KOPT-K1 (cell line): ENCODE results near the gene EPHA1.

ENCODE experiments used
- H3K27ac ChIP-seq: fragments of 200-600 bp; sonication (generic); 2 replicates; pipeline ENCODE4 v1.5.1; 2016; ENCODE audit warnings: antibody characterized with exemption, mild to moderate bottlenecking, low read depth, low read length; ENCODE audit not compliant: poor library complexity, severe bottlenecking
- H3K36me3 ChIP-seq: fragments of 200-600 bp; sonication (generic); 2 replicates; pipeline ENCODE4 v1.5.1; 2017; ENCODE audit warnings: antibody characterized with exemption, mild to moderate bottlenecking, low read length, moderate library complexity; ENCODE audit not compliant: insufficient read depth
- H3K9me3 ChIP-seq: fragments of 200-600 bp; sonication (generic); 2 replicates; pipeline ENCODE4 v1.5.1; 2017; ENCODE audit warnings: antibody characterized with exemption, low read length, mild to moderate bottlenecking; ENCODE audit not compliant: insufficient read depth, poor library complexity, severe bottlenecking

Gene EPHA1

DNA sequence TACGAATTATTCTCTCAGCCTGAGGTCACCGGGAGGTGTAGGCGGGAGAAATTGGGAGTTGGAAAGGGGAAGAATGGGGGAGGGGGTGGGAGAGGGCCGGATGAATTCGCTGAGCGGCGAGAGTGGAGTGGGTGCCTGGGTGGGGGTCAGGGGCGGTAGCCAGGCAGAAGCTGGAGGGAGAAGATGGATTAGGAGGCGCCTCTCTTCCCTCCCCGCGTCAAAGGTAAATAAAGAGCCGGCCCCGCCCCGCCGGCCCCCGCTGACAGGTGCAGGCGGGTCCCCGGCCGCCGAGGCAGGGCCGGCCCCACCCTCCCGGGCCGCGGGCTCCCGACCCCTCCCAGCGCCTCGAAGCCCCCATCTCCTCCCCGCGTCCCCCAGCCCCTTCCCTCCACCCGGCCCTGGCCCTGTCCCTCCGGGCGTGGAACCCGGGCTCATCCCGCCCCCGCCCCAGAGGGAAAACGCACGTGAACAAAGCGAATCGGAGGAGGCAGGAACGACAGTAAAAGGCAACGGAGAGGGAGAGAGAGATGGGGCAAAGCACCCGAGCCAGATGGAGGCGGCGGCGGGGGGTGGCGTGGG, 47.0 kb downstream of the EPHA1 start:
- Histone ChIP-seq H3K9me3 (no peaks in the 10 kb centered on the region), H3K36me3 (no peaks in the 10 kb centered on the region), H3K27ac (no peak overlapping the region)

DNA sequence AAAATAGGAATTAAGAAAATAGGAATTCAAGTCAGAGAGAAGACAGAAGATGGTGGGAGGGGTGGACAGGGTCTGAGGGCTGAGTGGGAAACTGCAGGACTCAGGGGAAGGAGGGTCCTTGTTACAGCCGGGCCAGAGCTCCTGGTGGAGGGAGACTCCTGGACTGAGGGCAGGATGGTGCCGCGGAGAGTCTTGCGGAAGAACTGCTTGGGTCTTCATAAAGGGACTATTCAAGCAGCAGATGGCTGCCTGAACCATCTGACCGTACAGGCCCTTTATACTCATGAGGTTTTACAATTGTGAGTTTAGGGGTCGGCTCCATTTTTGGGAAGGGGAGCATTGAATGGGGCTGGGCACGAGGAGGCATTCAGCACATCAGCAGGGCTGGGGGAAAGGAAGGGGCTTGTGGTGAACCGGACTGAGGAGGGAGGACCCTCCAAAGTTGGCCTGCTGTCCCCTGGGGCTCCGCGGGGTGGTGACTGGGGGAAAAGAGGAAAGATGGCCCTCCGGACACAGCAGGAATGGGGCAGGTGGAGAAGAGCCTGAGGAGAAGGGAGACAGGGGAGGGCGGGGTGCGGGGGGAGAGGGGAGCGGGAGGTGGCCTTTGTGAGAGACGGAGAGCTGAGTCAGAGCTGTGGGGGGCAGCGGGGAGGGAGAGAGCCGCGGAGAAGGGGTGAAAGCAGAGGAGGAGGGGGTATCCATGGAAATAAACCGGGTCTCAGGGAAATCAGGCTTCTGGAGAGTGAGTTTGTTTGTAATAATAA, 47.7 kb downstream of the EPHA1 start:
- H3K36me3 ChIP-seq: no peaks in the 10 kb centered on the region
- no peaks in the 10 kb centered on the region for H3K9me3 ChIP-seq
- no peak overlapping the region for H3K27ac ChIP-seq

GRCh38 chr7:143359771-143360353, 48.8 kb downstream of the EPHA1 start:
- H3K9me3 ChIP-seq: no peaks in the 10 kb centered on the region
- no peaks in the 10 kb centered on the region for H3K36me3 ChIP-seq
- no peak overlapping the region for H3K27ac ChIP-seq

- H3K27ac ChIP-seq: no peak overlapping the region
- H3K9me3 ChIP-seq: no peaks in the 10 kb centered on the region
- no peaks in the 10 kb centered on the region for H3K36me3 ChIP-seq
These were observed 50.0 kb downstream of the EPHA1 start for GRCh38 chr7:143358626-143359025.

DNA sequence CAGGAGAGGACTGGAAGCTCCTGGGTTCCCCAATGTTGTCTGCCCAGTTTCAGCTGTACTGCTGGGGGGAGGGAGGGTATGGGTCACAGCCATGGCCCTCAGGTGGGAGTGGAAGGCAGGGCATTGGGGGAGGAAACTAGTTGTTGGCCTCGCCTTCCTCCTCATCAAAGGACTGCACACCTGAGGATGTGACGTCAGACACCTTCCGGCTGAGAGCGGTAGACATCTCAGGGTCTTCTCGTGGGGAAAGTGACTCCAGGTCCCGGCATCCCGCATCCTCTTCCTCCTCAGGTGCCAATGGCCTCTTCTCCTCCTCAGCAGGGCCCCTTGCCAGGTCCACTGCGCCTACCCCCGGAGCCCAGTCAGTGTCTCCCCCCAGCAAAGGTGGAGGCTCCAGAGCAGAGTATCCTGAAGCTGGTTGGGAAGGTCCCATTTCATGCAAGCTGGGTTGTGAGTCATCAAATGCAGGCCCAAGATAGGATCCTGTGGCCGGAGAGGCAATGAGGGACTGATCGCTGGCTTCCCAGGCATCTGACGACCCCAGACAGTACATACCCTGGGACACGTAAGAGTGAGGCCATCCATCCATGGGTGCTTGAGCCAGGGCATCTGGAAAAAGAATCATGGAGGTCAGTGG, 52.1 kb downstream of the EPHA1 start:
- no peaks in the 10 kb centered on the region for H3K36me3 ChIP-seq
- no peaks in the 10 kb centered on the region for H3K9me3 ChIP-seq
- no peak overlapping the region for H3K27ac ChIP-seq

DNA sequence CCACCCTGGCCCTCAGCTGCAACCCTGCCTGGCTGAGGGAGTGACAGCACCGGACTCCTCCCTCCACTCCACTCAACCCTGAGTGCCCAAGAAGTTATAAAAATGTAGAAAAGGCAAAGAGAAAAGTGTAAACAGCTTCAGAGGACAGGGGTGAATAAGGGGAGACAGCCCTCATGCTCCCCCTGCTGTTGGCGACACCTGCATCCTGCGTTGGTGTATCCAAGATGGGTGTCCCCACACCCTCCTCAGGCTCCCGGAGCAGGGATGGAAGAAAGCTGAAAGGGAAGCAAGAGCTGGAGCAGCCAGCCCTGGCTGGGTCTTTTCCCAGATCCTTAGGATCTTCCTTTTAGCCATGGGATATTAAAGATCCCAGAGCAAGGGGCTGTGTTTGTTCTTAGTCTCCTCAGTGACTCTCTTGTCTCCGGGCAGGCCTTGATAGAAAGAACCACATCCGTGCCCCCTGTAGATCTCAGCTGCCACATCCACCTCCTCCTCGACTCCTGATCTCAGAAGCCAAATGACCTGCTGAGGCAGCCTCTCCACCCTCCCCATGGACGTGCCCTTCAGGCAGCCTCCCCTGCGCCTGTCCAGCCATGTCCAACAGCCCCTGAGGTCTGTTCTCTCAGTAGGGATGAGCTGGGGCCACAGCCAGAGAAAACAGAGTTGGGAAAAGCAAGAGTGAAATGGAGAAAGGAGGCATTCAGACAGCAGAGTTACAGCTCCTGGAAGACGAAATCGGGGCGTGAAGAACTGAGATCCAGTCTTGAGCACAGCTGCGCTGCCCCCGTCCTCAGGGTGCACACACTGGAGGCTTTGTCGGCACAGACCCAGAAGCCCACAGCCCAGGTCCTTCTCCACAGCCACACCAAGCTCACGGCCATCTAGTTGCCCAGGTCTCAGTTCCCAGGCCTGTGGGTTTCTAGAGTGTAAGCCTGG, 52.9 kb downstream of the EPHA1 start:
- no peaks in the 10 kb centered on the region for H3K9me3 ChIP-seq

DNA sequence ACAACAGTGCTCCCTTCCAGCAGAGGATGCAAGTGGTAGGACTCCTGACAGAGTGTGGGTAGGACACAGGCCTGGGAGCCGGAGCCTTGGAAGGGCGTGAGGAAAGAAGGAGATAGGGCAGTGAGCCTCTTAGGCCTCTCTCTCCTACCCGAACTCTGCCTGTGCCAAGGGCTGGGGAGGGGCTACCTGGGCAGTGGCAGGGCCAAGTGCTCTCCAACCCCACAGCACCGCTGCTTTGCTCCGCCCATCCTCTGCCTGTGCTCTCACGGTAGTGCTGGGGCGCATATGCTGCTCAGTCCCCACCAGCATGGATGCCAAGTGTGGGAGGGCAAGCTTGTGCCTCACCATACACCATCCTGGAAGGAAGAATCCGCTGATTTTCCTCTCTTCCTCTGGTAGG, 53.7 kb downstream of the EPHA1 start:
- no peaks in the 10 kb centered on the region for H3K9me3 ChIP-seq
- H3K36me3 ChIP-seq: no peaks in the 10 kb centered on the region
- no peak overlapping the region for H3K27ac ChIP-seq

More for the DNA sequence above, 52.9 kb downstream of the EPHA1 start:
- no peaks in the 10 kb centered on the region for H3K36me3 ChIP-seq
- no peak overlapping the region for H3K27ac ChIP-seq

DNA sequence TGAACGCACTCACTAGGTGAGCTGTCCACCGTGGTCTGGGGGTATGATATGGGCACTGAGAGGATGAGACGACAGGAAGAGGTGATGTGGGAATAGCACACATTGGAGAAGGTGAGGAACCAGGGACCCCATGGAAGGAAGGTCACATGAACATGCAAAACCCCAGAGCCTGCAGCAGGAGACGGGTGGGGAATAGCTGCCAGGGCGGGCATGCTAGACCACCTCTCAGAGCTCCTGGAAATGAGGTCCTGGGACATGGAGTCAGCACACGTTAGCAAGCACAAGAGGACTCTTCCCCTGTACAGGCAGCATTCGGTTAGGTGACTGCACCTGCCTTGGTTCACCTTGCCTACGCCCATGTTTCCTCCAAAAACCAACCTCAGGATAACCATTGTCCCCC, 54.3 kb downstream of the EPHA1 start:
- no peak overlapping the region for H3K27ac ChIP-seq
- H3K36me3 ChIP-seq: no peaks in the 10 kb centered on the region
- H3K9me3 ChIP-seq: no peaks in the 10 kb centered on the region

DNA sequence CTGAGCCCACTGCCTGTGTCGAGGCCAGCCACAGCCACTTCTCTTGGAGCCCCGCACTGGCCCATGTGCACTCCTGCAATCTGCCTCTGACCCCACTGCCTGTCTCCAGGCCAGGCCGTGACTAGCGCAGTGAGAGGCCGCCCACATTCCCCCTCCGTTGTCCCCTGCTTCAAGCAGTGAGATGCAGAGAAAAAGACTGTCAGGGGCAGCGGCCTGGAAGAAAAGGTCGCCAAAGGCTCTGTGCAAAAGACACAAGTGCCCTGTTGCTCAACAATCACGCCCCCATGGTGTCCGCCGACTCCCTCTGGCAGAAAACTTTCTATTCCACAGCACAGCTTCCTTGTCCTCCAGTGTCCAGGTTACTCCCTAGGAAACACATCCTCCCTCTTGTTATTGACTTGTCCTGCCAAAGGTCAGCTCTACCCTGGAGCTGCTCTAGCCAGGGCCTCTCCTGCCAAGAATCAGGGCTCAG, 56.1 kb downstream of the EPHA1 start:
- Histone ChIP-seq H3K27ac (no peak overlapping the region), H3K36me3 (no peaks in the 10 kb centered on the region), H3K9me3 (no peaks in the 10 kb centered on the region)

DNA sequence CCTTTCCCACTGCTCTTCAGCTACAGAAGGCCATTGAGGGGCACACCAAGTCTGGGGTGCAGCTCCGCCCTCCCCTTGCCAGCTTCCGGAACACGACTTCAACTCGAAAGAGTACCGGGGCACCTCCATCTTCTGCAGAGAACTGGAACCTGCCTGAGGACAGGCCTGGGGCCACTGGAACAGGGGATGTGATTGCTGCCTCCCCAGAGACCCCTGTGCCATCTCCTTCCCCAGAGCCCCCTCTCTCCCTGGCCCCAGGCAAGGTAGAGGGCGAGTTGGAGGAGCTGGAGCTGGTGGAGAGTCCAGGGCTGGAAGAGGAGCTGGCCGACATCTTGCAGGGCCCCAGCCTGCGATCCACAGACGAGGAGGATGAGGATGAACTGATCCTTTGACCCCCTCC, 57.1 kb downstream of the EPHA1 start:
- Histone ChIP-seq H3K9me3 (no peaks in the 10 kb centered on the region), H3K27ac (no peak overlapping the region), H3K36me3 (no peaks in the 10 kb centered on the region)

DNA sequence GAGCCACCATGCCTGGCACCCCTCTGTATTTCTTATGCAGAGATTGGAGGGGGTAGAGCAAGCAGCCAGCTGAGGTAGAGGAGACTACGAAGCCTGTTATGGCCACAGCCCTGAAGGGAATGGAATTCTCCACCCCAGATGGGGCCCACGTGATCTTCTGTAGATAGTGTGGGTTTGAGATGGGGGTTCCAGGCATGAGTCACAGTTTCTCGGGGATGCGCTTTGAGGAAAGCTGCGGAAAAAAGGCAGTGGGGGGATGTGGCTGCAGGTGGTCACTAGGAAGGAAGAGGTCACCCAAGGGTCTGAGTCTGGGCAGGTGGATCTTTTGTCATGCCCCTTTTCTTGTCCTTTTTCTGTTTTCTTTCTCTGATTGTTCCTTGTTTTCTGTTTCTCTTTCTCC, 57.6 kb downstream of the EPHA1 start:
- H3K9me3 ChIP-seq: no peaks in the 10 kb centered on the region
- H3K36me3 ChIP-seq: no peaks in the 10 kb centered on the region
- no peak overlapping the region for H3K27ac ChIP-seq

GRCh38 chr7:143347950-143348349, 60.7 kb downstream of the EPHA1 start:
- H3K36me3 ChIP-seq: no peaks in the 10 kb centered on the region
- H3K27ac ChIP-seq: no peak overlapping the region
- no peaks in the 10 kb centered on the region for H3K9me3 ChIP-seq

DNA sequence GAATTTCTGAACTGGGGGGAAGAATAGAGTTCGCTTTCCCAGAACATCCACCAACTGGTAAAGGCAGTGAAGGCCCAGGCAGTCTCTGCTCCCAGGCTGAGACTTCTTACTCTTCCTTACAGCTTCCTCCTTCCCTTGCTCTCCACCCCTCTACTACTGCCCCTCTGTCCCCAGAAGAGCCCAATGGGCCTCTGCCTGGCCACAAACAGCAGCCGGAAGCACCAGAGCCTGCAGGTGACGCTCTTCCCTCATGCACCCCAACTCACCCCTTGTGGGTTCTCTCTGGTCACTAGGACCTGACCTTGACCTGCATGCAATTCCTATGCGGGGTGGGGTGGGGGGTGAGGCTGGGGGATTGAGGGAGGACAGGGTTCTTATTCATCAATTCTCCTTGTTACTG, 62.6 kb downstream of the EPHA1 start:
- Histone ChIP-seq H3K9me3 (no peaks in the 10 kb centered on the region), H3K36me3 (no peaks in the 10 kb centered on the region), H3K27ac (no peak overlapping the region)

GRCh38 chr7:143345428-143345900, 63.2 kb downstream of the EPHA1 start:
- no peak overlapping the region for H3K27ac ChIP-seq
- H3K36me3 ChIP-seq: no peaks in the 10 kb centered on the region
- no peaks in the 10 kb centered on the region for H3K9me3 ChIP-seq
